RPMI8226 (cell line): ENCODE data around the gene MPZL1.
"Not testable (repeated sequence)": the region's sequence is repeated elsewhere in the genome, so short reads cannot be mapped to it uniquely, and the experiment has no call there.

Source experiments
- DNase-seq: peaks from one replicate; pipeline ENCODE4 v3.0.0-alpha.2; 2015

MPZL1 gene

GRCh38 chr1:167784876-167785550 lies 63.2 kb downstream of the MPZL1 start:
- no peak for DNase-seq

GRCh38 chr1:167786502-167786901 lies 64.7 kb downstream of the MPZL1 start:
- DNase-seq: no peak

GRCh38 chr1:167789501-167789900 lies 67.7 kb downstream of the MPZL1 start:
- no peak for DNase-seq

GRCh38 chr1:167790117-167790516 lies 68.3 kb downstream of the MPZL1 start:
- DNase-seq: peak; percentile 20

GRCh38 chr1:167791281-167792187 lies 69.8 kb downstream of the MPZL1 start:
- no peak for DNase-seq

- DNase-seq: no peak
These were observed 70.4 kb downstream of the MPZL1 start for GRCh38 chr1:167792188-167792565.

GRCh38 chr1:167794043-167794442 lies 72.3 kb downstream of the MPZL1 start:
- no peak for DNase-seq

GRCh38 chr1:167795810-167796740 lies 74.3 kb downstream of the MPZL1 start:
- no peak for DNase-seq

GRCh38 chr1:167797015-167797414 lies 75.2 kb downstream of the MPZL1 start:
- no peak for DNase-seq

GRCh38 chr1:167798952-167799351 lies 77.2 kb downstream of the MPZL1 start:
- DNase-seq: no peak

- no peak for DNase-seq
These were observed 78.0 kb downstream of the MPZL1 start for GRCh38 chr1:167799747-167800146.

- DNase-seq: no peak
These were observed 78.5 kb downstream of the MPZL1 start for GRCh38 chr1:167800251-167800650.

GRCh38 chr1:167802235-167802634 lies 80.5 kb downstream of the MPZL1 start:
- no peak for DNase-seq

- DNase-seq: peak; percentile 96
These were observed 81.8 kb downstream of the MPZL1 start for GRCh38 chr1:167803358-167804207.

- no peak for DNase-seq
These were observed 83.3 kb downstream of the MPZL1 start for GRCh38 chr1:167805041-167805556.

- not testable (repeated sequence) for DNase-seq
These were observed 84.5 kb downstream of the MPZL1 start for GRCh38 chr1:167806235-167806634.

- DNase-seq: not testable (repeated sequence)
These were observed 84.9 kb downstream of the MPZL1 start for GRCh38 chr1:167806676-167807075.

- no peak for DNase-seq
These were observed 86.3 kb downstream of the MPZL1 start for GRCh38 chr1:167808104-167808503.

GRCh38 chr1:167808690-167809089 lies 86.9 kb downstream of the MPZL1 start:
- no peak for DNase-seq

GRCh38 chr1:167812972-167813371 lies 91.2 kb downstream of the MPZL1 start:
- no peak for DNase-seq

GRCh38 chr1:167815650-167816049 lies 93.9 kb downstream of the MPZL1 start:
- no peak for DNase-seq
